T-cell (primary cell): Measurements from ENCODE around the gene MYH9. TPM values are rescaled to one million over a fixed set of nuclear protein-coding genes. Genes with fewer than 3 reads are reported as not detected.
"Not testable (repeated sequence)": the region's sequence is repeated elsewhere in the genome, so short reads cannot be mapped to it uniquely, and the experiment has no call there.

ENCODE experiments used
- ATAC-seq, 4 experiments: fragments of 200-7000 bp in 3 of 4; fragments of 150-1000 bp in 1 of 4; cut with Tn5 transposase; replicated peaks in 1 of 4; 1 replicate in 3 of 4; 2 replicates in 1 of 4; pipeline ENCODE4 v1.10.0; 2021; ENCODE audit warnings: moderate library complexity in 3 of 4, mild to moderate bottlenecking in 2 of 4, moderate number of reproducible peaks in 1 of 4
- CTCF ChIA-PET, 2 donors: fragments of 300-600 bp; sonication (Branson Sonifier 250); formaldehyde crosslinking; loops; one replicate each; lab custom pipeline; 2022; ENCODE audit warnings: antibody characterized with exemption in 2 of 2; lab: Charles Lee
- POLR2A ChIA-PET, 2 donors: fragments of 300-600 bp; sonication (Branson Sonifier 250); formaldehyde crosslinking; loops; one replicate each; lab custom pipeline; 2022; ENCODE audit warnings: antibody characterized with exemption in 2 of 2; lab: Charles Lee
- DNase-seq, 35 experiments: peaks; one replicate each; pipeline versions ENCODE4 v3.0.0 to v3.0.0-alpha.2; 2013 to 2023
- H3K27ac ChIP-seq: one replicate; pipeline ENCODE4 v1.5.1; 2013; ENCODE audit warnings: low read length
- H3K27me3 ChIP-seq, 2 experiments: replicated peaks in 1 of 2; 1 replicate in 1 of 2; 2 replicates in 1 of 2; pipeline versions ENCODE4 v1.6.1 to v1.7.0; 2013; ENCODE audit warnings: low read length in 1 of 2, mixed read lengths in 1 of 2; ENCODE audit not compliant: control insufficient read depth in 2 of 2, insufficient read depth in 2 of 2; ENCODE audit errors: extremely low read depth in 1 of 2
- H3K36me3 ChIP-seq, 2 donors: 1 replicate in 1 of 2; 2 replicates in 1 of 2; pipeline versions ENCODE4 v1.6.1 to v1.7.0; 2013; ENCODE audit warnings: low read length in 1 of 2; ENCODE audit not compliant: control insufficient read depth in 2 of 2, insufficient read depth in 1 of 2; ENCODE audit errors: extremely low read depth in 1 of 2
- H3K4me1 ChIP-seq, 2 experiments: 1 replicate in 1 of 2; 2 replicates in 1 of 2; pipeline versions ENCODE4 v1.6.1 to v1.7.0; 2013; ENCODE audit warnings: low read length in 2 of 2, mixed read lengths in 1 of 2; ENCODE audit not compliant: insufficient read depth in 2 of 2, control insufficient read depth in 1 of 2; ENCODE audit errors: extremely low read depth in 1 of 2
- H3K4me3 ChIP-seq, 2 donors: 1 replicate in 1 of 2; 2 replicates in 1 of 2; pipeline versions ENCODE4 v1.5.1 to v1.7.0; 2013; ENCODE audit warnings: mild to moderate bottlenecking in 2 of 2, low read length in 1 of 2, moderate library complexity in 1 of 2; ENCODE audit not compliant: control insufficient read depth in 1 of 2; ENCODE audit errors: extremely low read depth in 1 of 2
- H3K9me3 ChIP-seq: 2 replicates; pipeline ENCODE4 v1.7.0; 2013
- H3K27ac Mint-ChIP-seq, 2 donors: one replicate each; pipeline ENCODE4 v1.8.0; 2020 to 2021; ENCODE audit warnings: mild to moderate bottlenecking in 2 of 2, mixed read lengths in 2 of 2
- H3K27me3 Mint-ChIP-seq, 2 donors: one replicate each; pipeline ENCODE4 v1.8.0; 2021 to 2022; ENCODE audit warnings: mixed read lengths in 2 of 2
- H3K36me3 Mint-ChIP-seq: one replicate; pipeline ENCODE4 v1.8.0; 2021; ENCODE audit warnings: mixed read lengths
- H3K4me1 Mint-ChIP-seq, 3 donors: one replicate each; pipeline ENCODE4 v1.8.0; 2020 to 2022; ENCODE audit warnings: mixed read lengths in 3 of 3, mild to moderate bottlenecking in 1 of 3
- H3K4me3 Mint-ChIP-seq, 3 donors: one replicate each; pipeline ENCODE4 v1.8.0; 2020 to 2022; ENCODE audit warnings: mild to moderate bottlenecking in 3 of 3, mixed read lengths in 3 of 3, moderate library complexity in 3 of 3
- H3K9me3 Mint-ChIP-seq, 3 donors: one replicate each; pipeline ENCODE4 v1.8.0; 2020 to 2022; ENCODE audit warnings: mixed read lengths in 3 of 3
- WGBS: methylation state at CpG from one replicate; pipeline ENCODE4 v1.1.5; 2013; ENCODE audit warnings: missing lambda C conversion rate; ENCODE audit not compliant: insufficient coverage; 5-methylcytosine and 5-hydroxymethylcytosine counted together
- total RNA-seq, 35 experiments: library from RNA in 6 of 35; stranded (reverse) in 6 of 35; fragments of 120-200 nt in 1 of 35; gene quantifications; one replicate each; pipeline versions ENCODE4 v1.2.1 to v1.2.4 and lab custom pipeline; 2013 to 2026

MYH9 gene
- total RNA-seq, 5 donors from 2014 or later (not counting 1 experiment from before 2014, with no cell fraction given): 816 to 1,109 (median 896) TPM

DNA sequence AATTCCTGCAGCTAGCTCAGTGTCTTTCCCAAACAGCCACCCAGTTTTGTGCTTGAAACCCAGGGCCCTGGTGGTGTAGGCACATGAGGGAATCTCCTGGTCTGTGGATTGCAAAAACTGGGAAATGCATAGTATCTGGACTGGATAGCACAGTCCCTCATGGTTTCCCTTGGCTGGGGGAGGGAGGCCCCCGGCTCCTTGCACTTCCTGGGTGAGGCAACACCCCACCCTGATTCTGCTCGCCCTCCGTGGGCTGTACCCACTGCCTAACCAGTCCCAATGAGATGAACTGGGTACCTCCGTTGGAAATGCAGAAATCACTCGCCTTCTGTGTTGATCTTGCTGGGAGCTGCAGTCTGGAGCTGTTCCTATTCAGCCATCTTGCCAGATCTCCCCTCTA lies 115.8 kb downstream of the MYH9 start:
- CTCF ChIA-PET, H3K27me3 ChIP-seq, H3K4me3 ChIP-seq, H3K27ac ChIP-seq, H3K4me1 ChIP-seq, DNase-seq, H3K36me3 Mint-ChIP-seq, H3K27me3 Mint-ChIP-seq, ATAC-seq, POLR2A ChIA-PET, H3K27ac Mint-ChIP-seq, H3K4me3 Mint-ChIP-seq, H3K9me3 Mint-ChIP-seq, H3K36me3 ChIP-seq, H3K9me3 ChIP-seq: not testable (repeated sequence)
- peaks cover 2 to 15% (median 4%) of the 10 kb centered on the region in 3 donors for H3K4me1 Mint-ChIP-seq
- WGBS: 94% methylated on average over 3 of the region's 5 CpGs

DNA sequence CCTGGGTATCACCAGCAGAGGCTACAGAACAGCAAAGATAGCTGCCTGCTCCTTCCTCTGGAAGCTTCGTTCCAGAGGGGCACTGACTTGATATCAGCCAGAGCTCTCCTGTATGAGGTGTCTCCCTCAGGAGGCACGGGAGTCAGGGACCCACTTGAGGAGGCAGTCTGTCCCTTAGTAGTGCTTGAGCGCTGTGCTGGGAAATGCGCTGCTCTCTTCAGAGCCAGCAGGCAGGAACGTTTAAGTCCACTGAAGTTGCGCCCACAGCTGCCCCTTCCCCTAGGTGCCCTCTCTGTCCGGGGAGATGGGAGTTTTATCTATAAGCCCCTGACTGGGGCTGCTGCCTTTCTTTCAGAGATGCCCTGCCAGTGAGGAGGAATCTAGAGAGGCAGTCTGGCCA lies 116.5 kb downstream of the MYH9 start:
- H3K27me3 Mint-ChIP-seq, POLR2A ChIA-PET, H3K36me3 ChIP-seq, ATAC-seq, H3K27me3 ChIP-seq, H3K9me3 ChIP-seq, H3K4me3 Mint-ChIP-seq, H3K4me1 ChIP-seq, H3K9me3 Mint-ChIP-seq, H3K4me3 ChIP-seq, H3K27ac ChIP-seq, CTCF ChIA-PET, DNase-seq, H3K27ac Mint-ChIP-seq: not testable (repeated sequence)
- H3K4me1 Mint-ChIP-seq: peaks cover 0 to 15% (median 2%) of the 10 kb centered on the region in 3 donors
- peaks cover 14% of the 10 kb centered on the region for H3K36me3 Mint-ChIP-seq
- WGBS: 90% methylated on average over 3 of the region's 7 CpGs

DNA sequence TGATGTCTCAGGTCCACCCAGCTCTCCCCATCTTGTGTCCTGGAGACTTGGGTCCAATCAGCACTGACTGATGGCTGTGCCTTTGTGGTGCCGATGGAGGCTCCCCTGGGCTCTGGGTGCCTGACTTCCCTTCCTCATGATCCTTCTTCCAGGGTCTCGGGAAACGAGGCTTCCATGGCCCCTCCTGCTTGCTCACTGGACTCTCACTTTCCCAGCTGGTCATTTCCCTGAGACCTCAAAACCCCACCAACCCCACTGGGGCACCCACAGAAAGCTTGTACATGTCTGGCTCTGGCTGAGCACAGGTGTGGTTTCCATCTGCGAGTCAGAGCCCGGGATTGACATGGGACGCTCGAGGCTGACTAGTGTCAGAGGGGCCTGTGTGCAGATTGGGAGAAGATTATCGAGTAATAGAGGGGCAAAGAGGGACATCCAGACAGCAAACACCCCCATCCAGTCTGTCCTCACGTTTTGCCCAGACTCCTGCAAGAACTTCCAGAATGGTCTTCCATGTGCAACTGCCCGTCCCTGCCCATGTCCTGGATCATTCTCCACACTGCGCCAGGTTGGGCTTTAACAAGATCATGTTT lies 119.8 kb downstream of the MYH9 start:
- Mint-ChIP-seq H3K27ac (no peak overlapping the region), H3K4me1 (peaks cover 0 to 6% (median 0%) of the 10 kb centered on the region in 3 donors), H3K27me3 (no peaks in the 10 kb centered on the region), H3K36me3 (peaks cover 36% of the 10 kb centered on the region), H3K9me3 (no peaks in the 10 kb centered on the region), H3K4me3 (no peak overlapping the region)
- Histone ChIP-seq H3K36me3 (peaks cover 0 to 30% of the 10 kb centered on the region in 2 donors), H3K9me3 (no peaks in the 10 kb centered on the region), H3K4me3 (no peak overlapping the region), H3K4me1 (no peaks in the 10 kb centered on the region), H3K27ac (no peak overlapping the region), H3K27me3 (no peaks in the 10 kb centered on the region)
- ATAC-seq (no peak), DNase-seq (no peak)
- ChIA-PET POLR2A (no interaction called here), CTCF (no interaction called here)
- WGBS: 87% methylated on average over 2 of the region's 11 CpGs

DNA sequence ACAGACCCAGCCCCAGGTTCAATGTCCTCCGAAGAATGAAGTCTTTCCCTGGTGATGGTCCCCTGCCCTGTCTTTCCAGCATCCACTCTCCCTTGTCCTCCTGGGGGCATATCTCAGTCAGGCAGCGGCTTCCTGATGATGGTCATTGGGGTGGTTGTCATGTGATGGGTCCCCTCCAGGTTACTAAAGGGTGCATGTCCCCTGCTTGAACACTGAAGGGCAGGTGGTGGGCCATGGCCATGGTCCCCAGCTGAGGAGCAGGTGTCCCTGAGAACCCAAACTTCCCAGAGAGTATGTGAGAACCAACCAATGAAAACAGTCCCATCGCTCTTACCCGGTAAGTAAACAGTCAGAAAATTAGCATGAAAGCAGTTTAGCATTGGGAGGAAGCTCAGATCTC lies 120.7 kb downstream of the MYH9 start:
- Mint-ChIP-seq H3K36me3 (peaks cover 44% of the 10 kb centered on the region), H3K4me1 (peaks cover 0 to 6% (median 0%) of the 10 kb centered on the region in 3 donors), H3K27me3 (no peaks in the 10 kb centered on the region), H3K4me3 (no peak overlapping the region), H3K27ac (no peak overlapping the region), H3K9me3 (no peaks in the 10 kb centered on the region)
- H3K9me3 ChIP-seq: no peaks in the 10 kb centered on the region
- ChIA-PET CTCF (interaction anchor here in 1 of 2 donors (1.0 kb wide), 1 partner anchor 219 kb away, joined by 3 read pairs; no protein-coding TSS in a partner anchor), POLR2A (interaction anchor here (0.7 kb wide), 2 partner anchors 8 to 212 kb away, joined by 5 to 7 read pairs; no protein-coding TSS in a partner anchor)
- H3K36me3 ChIP-seq: peaks cover 0 to 37% of the 10 kb centered on the region in 2 donors
- peak in 1 of 35 experiments; percentile 16 for DNase-seq
- H3K27me3 ChIP-seq: no peaks in the 10 kb centered on the region
- H3K4me3 ChIP-seq: no peak overlapping the region
- no peak for ATAC-seq
- H3K27ac ChIP-seq: no peak overlapping the region
- H3K4me1 ChIP-seq: no peaks in the 10 kb centered on the region
- WGBS: 95% methylated on average over 3 of the region's 4 CpGs

DNA sequence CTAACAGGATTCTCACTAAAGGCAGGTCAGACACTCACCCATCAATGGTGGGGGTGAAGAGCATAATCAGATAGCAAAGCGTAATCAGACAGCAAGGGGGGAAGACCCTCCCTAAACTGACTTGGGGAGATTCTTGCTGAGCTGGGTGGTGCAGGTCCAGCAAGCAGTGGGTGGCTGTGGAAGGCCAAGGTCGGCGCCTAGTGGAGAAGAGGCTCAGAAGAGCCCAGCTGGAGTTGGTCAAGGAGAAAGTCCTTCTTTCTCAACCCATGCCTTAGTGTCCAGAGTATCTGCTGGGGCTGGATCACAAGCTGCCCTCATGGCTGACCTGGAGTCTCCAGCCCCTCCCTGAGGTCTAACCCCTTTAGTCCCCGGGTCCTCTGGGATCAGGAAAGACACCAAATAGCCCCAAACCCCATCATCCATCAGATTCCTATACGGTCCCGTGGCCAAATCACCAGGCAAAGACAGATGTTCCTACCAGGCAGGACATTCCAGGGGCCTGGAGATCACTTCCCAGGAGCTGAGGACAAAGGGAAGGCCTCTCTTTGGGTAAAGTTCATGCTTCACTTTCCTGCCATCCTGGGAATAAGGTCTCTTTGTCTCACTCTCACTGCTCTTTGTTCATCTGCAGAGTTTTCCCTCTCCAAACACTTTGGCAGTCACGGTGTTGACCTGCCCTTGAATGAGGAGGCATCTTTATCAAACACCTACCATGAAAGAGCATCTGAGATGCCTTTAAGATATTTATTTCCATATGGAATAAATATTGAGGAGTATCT lies 123.7 kb downstream of the MYH9 start:
- WGBS: no CpG with 5 or more reads among the region's 7 CpGs
- DNase-seq: peak in 2 of 35 experiments; percentile 3 to 16
- H3K27me3 Mint-ChIP-seq, ATAC-seq, H3K9me3 Mint-ChIP-seq, H3K4me3 Mint-ChIP-seq, POLR2A ChIA-PET, H3K4me3 ChIP-seq, H3K9me3 ChIP-seq, H3K4me1 Mint-ChIP-seq, H3K27me3 ChIP-seq, H3K4me1 ChIP-seq, H3K27ac Mint-ChIP-seq, H3K27ac ChIP-seq: not testable (repeated sequence)
- peaks cover 0 to 61% of the 10 kb centered on the region in 2 donors for H3K36me3 ChIP-seq
- CTCF ChIA-PET: interaction anchor here in 1 of 2 donors (0.7 kb wide), 1 partner anchor 1092 kb away, joined by 3 read pairs; no protein-coding TSS in a partner anchor
- H3K36me3 Mint-ChIP-seq: peaks cover 62% of the 10 kb centered on the region

DNA sequence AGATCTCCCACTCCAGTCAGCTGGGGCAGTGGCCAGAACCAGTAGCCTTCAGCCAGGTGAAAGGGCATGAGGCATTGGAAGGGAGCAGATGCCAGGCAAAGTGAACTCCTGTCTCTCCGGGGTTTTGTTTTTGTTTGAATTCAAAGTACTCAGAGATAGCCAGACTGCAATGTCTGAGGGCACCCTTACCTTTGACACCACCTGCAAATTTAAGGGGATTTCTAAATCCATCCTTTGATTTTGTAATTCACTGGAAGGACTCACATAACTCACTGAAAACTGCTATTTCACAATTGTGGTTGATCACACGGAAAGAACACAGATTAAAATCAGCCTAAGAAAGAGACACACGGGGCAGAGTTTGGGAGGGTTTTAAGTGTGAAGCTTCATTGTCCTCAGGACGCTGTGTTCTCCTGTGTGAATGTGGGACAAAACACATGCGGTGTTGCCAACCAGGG lies 124.5 kb downstream of the MYH9 start:
- H3K27me3 Mint-ChIP-seq, H3K4me3 ChIP-seq, POLR2A ChIA-PET, H3K27me3 ChIP-seq, H3K9me3 ChIP-seq, H3K9me3 Mint-ChIP-seq, H3K27ac ChIP-seq, H3K4me3 Mint-ChIP-seq, DNase-seq, H3K27ac Mint-ChIP-seq, CTCF ChIA-PET, ATAC-seq: not testable (repeated sequence)
- peaks cover 12 to 15% (median 12%) of the 10 kb centered on the region in 3 donors for H3K4me1 Mint-ChIP-seq
- Histone ChIP-seq H3K4me1 (peaks cover 7 to 16% of the 10 kb centered on the region in 2 experiments), H3K36me3 (peaks cover 0 to 64% of the 10 kb centered on the region in 2 donors)
- WGBS: 89% methylated on average over 1 of the region's 5 CpGs
- peaks cover 67% of the 10 kb centered on the region for H3K36me3 Mint-ChIP-seq
